ENCODE data around the gene MAPK6. TPM values are rescaled to one million over a fixed set of nuclear protein-coding genes. Genes with fewer than 3 reads are reported as not detected.
"Not testable (repeated sequence)": the region's sequence is repeated elsewhere in the genome, so short reads cannot be mapped to it uniquely, and the experiment has no call there.

Gene MAPK6
- total RNA-seq, 5 donors from 2014 or later (not counting 1 experiment from before 2014, with no cell fraction given): 15.1 to 35.1 (median 19.8) TPM

DNA sequence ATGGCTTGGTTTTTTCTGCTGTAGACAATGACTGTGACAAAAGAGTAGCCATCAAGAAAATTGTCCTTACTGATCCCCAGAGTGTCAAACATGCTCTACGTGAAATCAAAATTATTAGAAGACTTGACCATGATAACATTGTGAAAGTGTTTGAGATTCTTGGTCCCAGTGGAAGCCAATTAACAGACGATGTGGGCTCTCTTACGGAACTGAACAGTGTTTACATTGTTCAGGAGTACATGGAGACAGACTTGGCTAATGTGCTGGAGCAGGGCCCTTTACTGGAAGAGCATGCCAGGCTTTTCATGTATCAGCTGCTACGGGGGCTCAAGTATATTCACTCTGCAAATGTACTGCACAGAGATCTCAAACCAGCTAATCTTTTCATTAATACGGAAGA is 27.5 kb downstream of the MAPK6 start:
- not testable (repeated sequence) for H3K9me3 ChIP-seq; H3K27me3 Mint-ChIP-seq; DNase-seq; H3K36me3 ChIP-seq (ENCODE audit: control insufficient read depth in 2 of 2, extremely low read depth in 1 of 2, insufficient read depth in 1 of 2, low read length in 1 of 2); H3K4me1 ChIP-seq (ENCODE audit: control insufficient read depth in 1 of 2, extremely low read depth in 1 of 2, insufficient read depth in 2 of 2, low read length in 2 of 2); H3K27me3 ChIP-seq (replicated peaks in 1 of 2; ENCODE audit: control insufficient read depth in 2 of 2, extremely low read depth in 1 of 2, insufficient read depth in 2 of 2, low read length in 1 of 2); H3K36me3 Mint-ChIP-seq; ATAC-seq (replicated peaks in 1 of 4); H3K9me3 Mint-ChIP-seq; H3K4me3 ChIP-seq (ENCODE audit: control insufficient read depth in 1 of 2, extremely low read depth in 1 of 2, low read length in 1 of 2)
- Mint-ChIP-seq H3K4me1 (peaks cover 38 to 49% (median 45%) of the 10 kb centered on the region in 3 donors), H3K27ac (peak overlapping the region; percentile 92 to 93), H3K4me3 (peak overlapping the region in 1 of 3 donors; percentile 64)
- POLR2A ChIA-PET: interaction anchor here (0.6 to 1.4 kb wide), 3 partner anchors 26 to 509 kb away, joined by 3 to 7 read pairs (median 5); no protein-coding TSS in a partner anchor
- 93% methylated on average over 2 of the region's 5 CpGs for WGBS (ENCODE audit: insufficient coverage)
- CTCF ChIA-PET: interaction anchor here (0.9 to 2.0 kb wide), 9 partner anchors 12 to 75 kb away, joined by 3 to 11 read pairs (median 4); partner anchors contain the start of genes LEO1 (in 1 of the 2) and MAPK6 (in 1 of the 2)
- H3K27ac ChIP-seq (ENCODE audit: low read length): peak overlapping the region; percentile 84

DNA sequence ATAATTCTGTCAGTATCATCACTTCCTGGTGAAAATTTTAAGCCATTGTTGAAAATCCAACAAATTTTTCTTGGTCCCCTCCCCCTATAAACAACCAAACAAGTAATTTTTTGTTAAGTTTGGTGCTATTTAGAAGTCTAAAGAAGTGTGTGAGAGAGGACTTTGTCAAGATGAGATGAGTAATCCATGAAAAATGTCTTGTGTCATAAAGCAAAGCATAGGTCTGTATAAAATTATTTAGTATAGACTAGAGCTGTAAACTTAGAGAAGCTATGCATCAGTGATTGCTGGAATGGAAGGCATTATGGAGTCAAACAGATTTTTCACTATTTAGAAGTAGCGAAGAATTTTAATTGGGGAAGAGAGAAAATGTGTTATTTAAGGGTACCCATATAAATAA is 31.4 kb downstream of the MAPK6 start:
- no peak overlapping the region for H3K27ac ChIP-seq (ENCODE audit: low read length)
- no peak for ATAC-seq (replicated peaks in 1 of 4)
- H3K27me3 ChIP-seq (replicated peaks in 1 of 2; ENCODE audit: control insufficient read depth in 2 of 2, extremely low read depth in 1 of 2, insufficient read depth in 2 of 2, low read length in 1 of 2): no peaks in the 10 kb centered on the region
- no peaks in the 10 kb centered on the region for H3K9me3 ChIP-seq
- Mint-ChIP-seq H3K4me1 (peaks cover 15 to 25% (median 21%) of the 10 kb centered on the region in 3 donors), H3K9me3 (no peaks in the 10 kb centered on the region), H3K27me3 (no peaks in the 10 kb centered on the region), H3K36me3 (peaks cover 23% of the 10 kb centered on the region), H3K27ac (no peak overlapping the region), H3K4me3 (no peak overlapping the region)
- peaks cover 7 to 9% of the 10 kb centered on the region in 2 experiments for H3K4me1 ChIP-seq (ENCODE audit: control insufficient read depth in 1 of 2, extremely low read depth in 1 of 2, insufficient read depth in 2 of 2, low read length in 2 of 2)
- CTCF ChIA-PET: no interaction called here
- no peak overlapping the region for H3K4me3 ChIP-seq (ENCODE audit: control insufficient read depth in 1 of 2, extremely low read depth in 1 of 2, low read length in 1 of 2)
- no CpG with 5 or more reads among the region's 1 CpG for WGBS (ENCODE audit: insufficient coverage)
- DNase-seq: no peak
- peaks cover 0 to 16% of the 10 kb centered on the region in 2 donors for H3K36me3 ChIP-seq (ENCODE audit: control insufficient read depth in 2 of 2, extremely low read depth in 1 of 2, insufficient read depth in 1 of 2, low read length in 1 of 2)
- POLR2A ChIA-PET: no interaction called here

DNA sequence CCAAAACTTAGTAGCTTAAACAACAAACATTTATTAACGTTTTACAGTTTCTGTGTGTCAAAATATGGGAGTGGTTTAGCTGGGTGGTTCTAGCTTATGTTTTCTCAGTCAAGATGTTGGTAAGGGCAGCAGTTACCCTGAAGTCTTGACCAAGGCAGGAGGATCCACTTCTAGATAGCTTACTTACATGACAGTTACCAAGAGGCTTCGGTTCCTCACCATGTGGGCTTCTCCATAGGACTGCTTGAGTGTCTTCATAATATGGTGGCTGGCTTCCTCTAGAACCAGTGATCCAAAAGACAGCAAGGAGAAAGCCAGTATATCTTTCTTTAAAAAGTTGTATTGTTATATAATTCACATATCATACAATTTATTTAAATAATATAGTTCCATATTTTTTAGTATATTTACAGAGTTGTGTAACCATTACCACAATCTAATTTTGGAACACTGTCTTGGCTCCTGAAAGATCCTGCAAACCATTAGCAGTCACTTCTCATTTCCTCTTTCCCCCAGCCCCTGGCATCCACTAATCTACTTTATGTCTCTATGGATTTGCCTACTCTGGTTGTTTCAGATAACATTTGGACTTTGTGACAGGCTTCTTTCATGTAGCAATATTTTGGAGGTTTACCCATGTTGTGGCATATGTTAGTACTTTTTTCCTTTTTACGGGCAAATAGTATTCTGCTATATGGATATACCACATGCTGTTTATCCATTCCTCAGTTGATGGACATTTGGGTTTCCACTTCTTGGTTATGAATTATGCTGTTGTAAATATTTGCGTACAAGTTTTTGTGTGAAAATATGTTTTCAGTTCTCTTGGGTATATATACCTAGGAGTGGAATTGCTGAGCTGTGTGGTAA is 33.3 kb downstream of the MAPK6 start:
- DNase-seq: no peak

DNA sequence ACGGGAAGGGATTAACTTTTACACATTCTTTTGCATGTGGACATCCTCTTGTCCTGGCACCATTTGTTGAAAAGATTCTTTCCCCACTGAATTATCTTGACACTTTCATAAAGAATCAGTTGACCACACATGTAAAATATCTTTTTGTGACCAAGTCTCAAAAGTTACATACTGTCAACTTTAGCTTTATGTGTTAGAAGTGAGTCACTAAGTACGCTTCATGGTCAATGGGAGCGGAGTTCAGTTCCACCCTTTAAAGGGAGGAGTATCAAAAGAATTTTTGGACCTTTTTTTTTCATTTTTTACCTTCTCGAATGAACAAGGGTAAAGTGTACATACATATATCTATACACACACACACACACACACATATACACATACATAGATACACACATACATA is 35.4 kb downstream of the MAPK6 start:
- H3K27ac Mint-ChIP-seq: no peak overlapping the region
- H3K36me3 Mint-ChIP-seq: peaks cover 28% of the 10 kb centered on the region
- no peak for DNase-seq
- ChIA-PET CTCF (interaction anchor here in 1 of 2 donors (0.6 kb wide), 1 partner anchor 190 kb away, joined by 3 read pairs; no protein-coding TSS in a partner anchor), POLR2A (no interaction called here)
- H3K27me3 Mint-ChIP-seq: no peaks in the 10 kb centered on the region
- WGBS (ENCODE audit: insufficient coverage): no CpG with 5 or more reads among the region's 4 CpGs
- no peaks in the 10 kb centered on the region for H3K9me3 Mint-ChIP-seq
- H3K36me3 ChIP-seq (ENCODE audit: control insufficient read depth in 2 of 2, extremely low read depth in 1 of 2, insufficient read depth in 1 of 2, low read length in 1 of 2): peaks cover 0 to 42% of the 10 kb centered on the region in 2 donors
- no peak overlapping the region for H3K4me3 ChIP-seq (ENCODE audit: control insufficient read depth in 1 of 2, extremely low read depth in 1 of 2, low read length in 1 of 2)
- no peak overlapping the region for H3K27ac ChIP-seq (ENCODE audit: low read length)
- ATAC-seq (replicated peaks in 1 of 4): no peak
- no peaks in the 10 kb centered on the region for H3K4me1 Mint-ChIP-seq
- H3K4me1 ChIP-seq (ENCODE audit: control insufficient read depth in 1 of 2, extremely low read depth in 1 of 2, insufficient read depth in 2 of 2, low read length in 2 of 2): no peaks in the 10 kb centered on the region
- H3K4me3 Mint-ChIP-seq: no peak overlapping the region
- no peaks in the 10 kb centered on the region for H3K9me3 ChIP-seq
- H3K27me3 ChIP-seq (replicated peaks in 1 of 2; ENCODE audit: control insufficient read depth in 2 of 2, extremely low read depth in 1 of 2, insufficient read depth in 2 of 2, low read length in 1 of 2): no peaks in the 10 kb centered on the region

More for the DNA sequence above, 33.3 kb downstream of the MAPK6 start:
- WGBS (ENCODE audit: insufficient coverage): no CpG with 5 or more reads among the region's 4 CpGs
- Mint-ChIP-seq H3K27me3 (no peaks in the 10 kb centered on the region), H3K4me1 (peaks cover 0 to 7% (median 6%) of the 10 kb centered on the region in 3 donors), H3K4me3 (no peak overlapping the region), H3K36me3 (peaks cover 23% of the 10 kb centered on the region), H3K9me3 (no peaks in the 10 kb centered on the region), H3K27ac (no peak overlapping the region)
- Histone ChIP-seq H3K27me3 (replicated peaks in 1 of 2; ENCODE audit: control insufficient read depth in 2 of 2, extremely low read depth in 1 of 2, insufficient read depth in 2 of 2, low read length in 1 of 2) (no peaks in the 10 kb centered on the region), H3K4me3 (ENCODE audit: control insufficient read depth in 1 of 2, extremely low read depth in 1 of 2, low read length in 1 of 2) (no peak overlapping the region), H3K4me1 (ENCODE audit: control insufficient read depth in 1 of 2, extremely low read depth in 1 of 2, insufficient read depth in 2 of 2, low read length in 2 of 2) (no peaks in the 10 kb centered on the region), H3K9me3 (no peaks in the 10 kb centered on the region), H3K36me3 (ENCODE audit: control insufficient read depth in 2 of 2, extremely low read depth in 1 of 2, insufficient read depth in 1 of 2, low read length in 1 of 2) (peaks cover 0 to 32% of the 10 kb centered on the region in 2 donors), H3K27ac (ENCODE audit: low read length) (no peak overlapping the region)
- ATAC-seq (replicated peaks in 1 of 4): no peak
- ChIA-PET CTCF (interaction anchor here (0.5 to 1.2 kb wide), 4 partner anchors 19 to 51 kb away, joined by 3 to 16 read pairs (median 6); no protein-coding TSS in a partner anchor), POLR2A (interaction anchor here (0.5 to 0.7 kb wide), 3 partner anchors 11 to 506 kb away, joined by 3 to 8 read pairs (median 6); no protein-coding TSS in a partner anchor)

DNA sequence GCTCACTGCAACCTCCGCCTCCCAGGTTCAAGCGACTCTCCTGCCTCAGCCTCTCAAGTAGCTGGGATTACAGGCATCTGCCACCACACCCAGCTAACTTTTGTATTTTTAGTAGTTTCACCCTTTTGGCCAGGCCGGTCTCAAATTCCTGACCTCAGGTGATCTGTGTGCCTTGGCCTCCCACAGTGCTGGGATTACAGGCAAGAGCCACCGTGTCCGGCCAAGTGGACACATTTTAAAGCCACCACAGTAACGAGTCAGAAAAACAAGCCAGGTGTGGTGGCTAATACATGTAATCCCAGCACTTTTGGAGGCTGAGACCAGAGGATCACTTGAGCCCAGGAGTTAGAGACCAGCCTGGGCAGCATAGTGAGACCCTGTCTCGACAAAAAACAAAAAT is 35.8 kb downstream of the MAPK6 start:
- H3K4me1 Mint-ChIP-seq, POLR2A ChIA-PET: not testable (repeated sequence)
- peaks cover 28% of the 10 kb centered on the region for H3K36me3 Mint-ChIP-seq

DNA sequence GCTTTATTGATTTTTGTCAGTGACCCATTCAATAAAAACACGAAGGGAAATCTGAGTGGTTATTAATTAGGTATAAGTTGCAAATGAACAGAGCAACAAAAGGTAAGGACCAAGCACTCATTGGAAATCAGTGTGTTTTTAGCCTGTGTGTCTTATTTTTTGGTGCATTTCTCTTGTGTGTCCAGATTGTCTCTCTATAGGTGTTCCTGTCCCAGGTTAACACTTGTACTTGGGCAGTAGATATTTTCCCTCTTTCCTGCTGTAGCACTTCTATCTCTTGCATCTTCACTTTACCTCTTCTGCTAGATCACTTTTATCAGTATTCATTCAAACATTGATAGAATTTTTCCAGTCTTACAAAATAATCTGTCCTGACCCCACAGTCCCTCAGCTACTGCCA is 37.0 kb downstream of the MAPK6 start:
- Mint-ChIP-seq H3K27ac (no peak overlapping the region), H3K36me3 (peaks cover 29% of the 10 kb centered on the region), H3K4me3 (no peak overlapping the region), H3K4me1 (no peaks in the 10 kb centered on the region), H3K27me3 (no peaks in the 10 kb centered on the region), H3K9me3 (no peaks in the 10 kb centered on the region)
- H3K27ac ChIP-seq (ENCODE audit: low read length): no peak overlapping the region
- H3K27me3 ChIP-seq (replicated peaks in 1 of 2; ENCODE audit: control insufficient read depth in 2 of 2, extremely low read depth in 1 of 2, insufficient read depth in 2 of 2, low read length in 1 of 2): no peaks in the 10 kb centered on the region
- POLR2A ChIA-PET: no interaction called here
- H3K9me3 ChIP-seq: no peaks in the 10 kb centered on the region
- DNase-seq: no peak
- CTCF ChIA-PET: no interaction called here
- H3K4me3 ChIP-seq (ENCODE audit: control insufficient read depth in 1 of 2, extremely low read depth in 1 of 2, low read length in 1 of 2): no peak overlapping the region
- H3K36me3 ChIP-seq (ENCODE audit: control insufficient read depth in 2 of 2, extremely low read depth in 1 of 2, insufficient read depth in 1 of 2, low read length in 1 of 2): peaks cover 0 to 54% of the 10 kb centered on the region in 2 donors
- WGBS (ENCODE audit: insufficient coverage): 100% methylated on average over 1 of the region's 1 CpG
- no peaks in the 10 kb centered on the region for H3K4me1 ChIP-seq (ENCODE audit: control insufficient read depth in 1 of 2, extremely low read depth in 1 of 2, insufficient read depth in 2 of 2, low read length in 2 of 2)
- no peak for ATAC-seq (replicated peaks in 1 of 4)

More for the DNA sequence above, 35.8 kb downstream of the MAPK6 start:
- H3K4me3 ChIP-seq (ENCODE audit: control insufficient read depth in 1 of 2, extremely low read depth in 1 of 2, low read length in 1 of 2); H3K9me3 ChIP-seq; H3K27me3 ChIP-seq (replicated peaks in 1 of 2; ENCODE audit: control insufficient read depth in 2 of 2, extremely low read depth in 1 of 2, insufficient read depth in 2 of 2, low read length in 1 of 2); DNase-seq; H3K27ac Mint-ChIP-seq; H3K27me3 Mint-ChIP-seq; ATAC-seq (replicated peaks in 1 of 4); H3K27ac ChIP-seq (ENCODE audit: low read length); H3K4me3 Mint-ChIP-seq; H3K9me3 Mint-ChIP-seq; H3K4me1 ChIP-seq (ENCODE audit: control insufficient read depth in 1 of 2, extremely low read depth in 1 of 2, insufficient read depth in 2 of 2, low read length in 2 of 2); CTCF ChIA-PET: not testable (repeated sequence)
- H3K36me3 ChIP-seq (ENCODE audit: control insufficient read depth in 2 of 2, extremely low read depth in 1 of 2, insufficient read depth in 1 of 2, low read length in 1 of 2): peaks cover 0 to 47% of the 10 kb centered on the region in 2 donors
- WGBS (ENCODE audit: insufficient coverage): 100% methylated on average over 7 of the region's 7 CpGs

Data from T-cell (primary cell).